Tibial artery (tissue), 4 donors: ENCODE data around the gene IRGM.
"Not testable (repeated sequence)": the region's sequence is repeated elsewhere in the genome, so short reads cannot be mapped to it uniquely, and the experiment has no call there.

ENCODE experiments used
- DNase-seq, 2 donors: peaks; one replicate each; pipeline ENCODE4 v3.0.0-alpha.2; 2019
- H3K27ac ChIP-seq, 2 donors: fragments of 200-600 bp; sonication (generic) in 1 of 2; 1 replicate in 1 of 2; 2 replicates in 1 of 2; pipeline ENCODE4 v1.5.1; 2018 to 2019; ENCODE audit warnings: mild to moderate bottlenecking in 1 of 2
- H3K27me3 ChIP-seq, 2 donors: fragments of 200-600 bp; sonication (generic) in 1 of 2; one replicate each; pipeline versions ENCODE4 v1.5.1 to v1.6.0; 2016 to 2019
- H3K36me3 ChIP-seq, 3 donors: fragments of 200-600 bp; sonication (generic) in 2 of 3; one replicate each; pipeline ENCODE4 v1.5.1; 2016 to 2019; ENCODE audit warnings: mild to moderate bottlenecking in 2 of 3
- H3K4me1 ChIP-seq, 4 donors: fragments of 200-600 bp; sonication (generic) in 2 of 4; 1 replicate in 3 of 4; 2 replicates in 1 of 4; pipeline ENCODE4 v1.5.1; 2016 to 2019
- H3K4me3 ChIP-seq, 2 donors: fragments of 200-600 bp; sonication (generic) in 1 of 2; 1 replicate in 1 of 2; 2 replicates in 1 of 2; pipeline ENCODE4 v1.5.1; 2018 to 2019; ENCODE audit warnings: mild to moderate bottlenecking in 2 of 2
- H3K9me3 ChIP-seq, 3 donors: fragments of 200-600 bp; sonication (generic) in 1 of 3; one replicate each; pipeline ENCODE4 v1.5.1; 2016 to 2019
- intact Hi-C: fragments of 100-400 bp; cut with DNase I; formaldehyde crosslinking; loops from one replicate; pipeline ENCODE4 v1.15.0; 2023; ENCODE audit warnings: low total_unique reads
- TF ChIP-seq, protein P1 (sequence below), 2 experiments: fragments of 200-600 bp in 1 of 2; fragments of 450-650 bp in 1 of 2; IDR thresholded peaks; one replicate each; pipeline ENCODE4 v1.5.1; 2017 to 2019; ENCODE audit warnings: antibody characterized with exemption in 2 of 2, mild to moderate bottlenecking in 1 of 2, moderate library complexity in 1 of 2

IRGM gene, protein sequence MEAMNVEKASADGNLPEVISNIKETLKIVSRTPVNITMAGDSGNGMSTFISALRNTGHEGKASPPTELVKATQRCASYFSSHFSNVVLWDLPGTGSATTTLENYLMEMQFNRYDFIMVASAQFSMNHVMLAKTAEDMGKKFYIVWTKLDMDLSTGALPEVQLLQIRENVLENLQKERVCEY

DNA sequence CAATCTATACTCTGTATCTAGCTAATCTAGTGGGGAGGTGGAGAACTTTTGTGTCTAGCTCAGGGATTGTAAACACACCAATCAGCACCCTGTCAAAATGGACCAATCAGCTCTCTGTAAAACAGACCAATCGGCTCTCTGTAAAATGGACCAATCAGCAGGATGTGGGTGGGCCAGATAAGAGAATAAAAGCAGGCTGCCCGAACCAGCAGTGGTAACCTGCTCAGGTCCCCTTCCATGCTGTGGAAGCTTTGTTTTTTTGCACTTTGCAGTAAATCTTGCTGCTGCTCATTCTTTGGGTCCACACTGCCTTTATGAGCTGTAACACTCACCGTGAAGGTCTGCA, at the start of gene IRGM:
TSS of gene IRGM (plus strand) at position 214 of the 346 bp plus-strand sequence. CDS start 1,603 bp downstream, outside the sequence.
- not testable (repeated sequence) for H3K9me3 ChIP-seq, H3K27me3 ChIP-seq, H3K27ac ChIP-seq, H3K36me3 ChIP-seq, H3K4me3 ChIP-seq, DNase-seq, H3K4me1 ChIP-seq
- intact Hi-C loops = loop anchor here (2.0 kb wide), 1 partner anchor 283 kb away; no protein-coding TSS in a partner anchor

DNA sequence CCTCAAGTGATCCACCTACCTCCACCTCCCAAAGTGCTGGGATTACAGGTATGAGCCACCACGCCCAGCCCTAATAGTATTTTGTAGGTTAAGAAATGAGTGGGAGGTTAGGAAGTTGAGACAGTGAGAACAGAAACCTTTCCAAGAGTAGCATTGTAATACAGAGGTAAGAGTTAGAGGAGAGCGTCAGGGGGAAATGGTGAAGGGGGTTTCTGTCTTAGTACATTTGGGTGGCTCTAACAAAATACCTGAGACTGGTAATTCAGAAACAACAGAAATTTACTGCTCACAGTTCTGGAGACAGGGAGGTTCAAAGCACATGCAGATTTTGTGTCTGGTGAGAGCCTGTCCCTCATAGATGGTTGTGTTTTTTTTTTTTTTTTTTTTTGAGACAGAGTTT, 48.9 kb upstream of the IRGM start:
- TF ChIP-seq, protein P1, sequence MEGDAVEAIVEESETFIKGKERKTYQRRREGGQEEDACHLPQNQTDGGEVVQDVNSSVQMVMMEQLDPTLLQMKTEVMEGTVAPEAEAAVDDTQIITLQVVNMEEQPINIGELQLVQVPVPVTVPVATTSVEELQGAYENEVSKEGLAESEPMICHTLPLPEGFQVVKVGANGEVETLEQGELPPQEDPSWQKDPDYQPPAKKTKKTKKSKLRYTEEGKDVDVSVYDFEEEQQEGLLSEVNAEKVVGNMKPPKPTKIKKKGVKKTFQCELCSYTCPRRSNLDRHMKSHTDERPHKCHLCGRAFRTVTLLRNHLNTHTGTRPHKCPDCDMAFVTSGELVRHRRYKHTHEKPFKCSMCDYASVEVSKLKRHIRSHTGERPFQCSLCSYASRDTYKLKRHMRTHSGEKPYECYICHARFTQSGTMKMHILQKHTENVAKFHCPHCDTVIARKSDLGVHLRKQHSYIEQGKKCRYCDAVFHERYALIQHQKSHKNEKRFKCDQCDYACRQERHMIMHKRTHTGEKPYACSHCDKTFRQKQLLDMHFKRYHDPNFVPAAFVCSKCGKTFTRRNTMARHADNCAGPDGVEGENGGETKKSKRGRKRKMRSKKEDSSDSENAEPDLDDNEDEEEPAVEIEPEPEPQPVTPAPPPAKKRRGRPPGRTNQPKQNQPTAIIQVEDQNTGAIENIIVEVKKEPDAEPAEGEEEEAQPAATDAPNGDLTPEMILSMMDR (IDR thresholded peaks at IDR 0.05) = no peak
- Histone ChIP-seq H3K9me3 (no peaks in the 10 kb centered on the region), H3K4me3 (no peak overlapping the region), H3K27me3 (no peaks in the 10 kb centered on the region), H3K4me1 (peaks cover 0 to 18% (median 0%) of the 10 kb centered on the region in 4 donors), H3K27ac (no peak overlapping the region), H3K36me3 (peaks cover 17 to 20% (median 17%) of the 10 kb centered on the region in 3 donors)
- no peak for DNase-seq
- intact Hi-C loops = no loop called here

DNA sequence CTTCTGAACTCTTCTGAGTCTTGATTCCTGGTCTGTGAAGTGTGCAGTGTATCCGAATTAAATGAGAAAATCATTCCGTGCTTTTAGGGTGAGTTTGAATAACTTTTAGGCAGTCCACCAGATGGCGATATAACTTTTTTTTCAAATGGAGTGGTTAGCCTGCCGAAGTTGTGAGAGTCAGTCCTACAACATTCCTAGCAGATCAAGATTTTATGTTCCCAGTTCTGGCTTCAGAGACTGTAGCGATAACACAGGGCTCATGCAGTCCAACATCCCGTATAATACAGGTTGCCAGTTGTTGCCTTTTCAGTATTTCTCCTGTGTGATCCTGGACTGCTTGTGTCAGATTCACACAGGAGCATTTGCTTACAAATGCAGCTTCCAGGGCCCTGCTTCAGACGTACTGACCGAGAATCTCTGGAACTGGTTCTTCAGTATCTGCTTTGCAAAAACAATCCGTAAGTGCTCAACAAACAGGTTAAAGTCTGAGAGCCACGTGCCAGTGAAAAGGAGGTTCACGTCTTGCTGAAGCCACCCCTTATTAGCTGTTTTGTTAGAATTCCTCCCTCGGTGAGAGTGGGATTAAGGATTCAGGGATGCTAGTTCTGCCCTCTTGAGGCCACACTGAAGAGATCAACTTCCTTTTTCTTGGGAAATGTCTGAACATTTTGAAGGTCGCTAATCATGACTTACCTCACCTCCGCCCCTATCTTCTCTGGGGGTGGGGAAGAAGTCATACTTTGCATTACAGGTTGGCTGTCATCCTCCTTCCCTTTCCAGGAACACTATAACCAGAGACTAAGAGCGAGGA, 45.0 kb upstream of the IRGM start:
- intact Hi-C loops = no loop called here
- no peaks in the 10 kb centered on the region for H3K9me3 ChIP-seq
- peaks cover 0 to 5% (median 0%) of the 10 kb centered on the region in 4 donors for H3K4me1 ChIP-seq
- H3K4me3 ChIP-seq = peak overlapping the region; percentile 39 to 49
- H3K27ac ChIP-seq = peak overlapping the region; percentile 43 to 73
- H3K36me3 ChIP-seq = peaks cover 5 to 6% (median 6%) of the 10 kb centered on the region in 3 donors
- DNase-seq = peak in 1 of 2 donors; percentile 23
- TF ChIP-seq, protein P1 (IDR thresholded peaks at IDR 0.05) = peak; percentile 44 to 60
- no peaks in the 10 kb centered on the region for H3K27me3 ChIP-seq

DNA sequence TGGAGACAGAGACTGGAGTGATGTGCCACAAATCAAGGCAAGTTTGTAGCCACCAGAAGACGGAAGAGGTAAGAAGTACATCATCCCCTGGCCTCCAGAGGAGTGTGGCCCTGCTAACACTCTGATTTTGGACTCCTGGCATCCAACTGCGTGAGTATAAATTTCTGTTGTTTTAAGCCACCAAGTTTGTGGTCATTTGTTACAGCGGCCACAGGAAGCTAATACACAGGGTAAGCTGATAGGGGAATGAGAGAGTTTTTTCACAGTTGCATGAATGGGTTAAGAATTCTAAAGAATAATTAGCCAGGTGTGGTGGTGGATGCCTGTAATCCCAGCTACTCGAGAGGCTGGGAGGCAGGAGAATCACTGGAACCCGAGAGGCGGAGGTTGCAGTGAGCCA, 41.9 kb upstream of the IRGM start:
- no peak overlapping the region for H3K27ac ChIP-seq
- no peaks in the 10 kb centered on the region for H3K27me3 ChIP-seq
- H3K4me3 ChIP-seq = no peak overlapping the region
- TF ChIP-seq, protein P1 (IDR thresholded peaks at IDR 0.05) = no peak
- DNase-seq = no peak
- H3K4me1 ChIP-seq = peaks cover 0 to 5% (median 0%) of the 10 kb centered on the region in 4 donors
- H3K36me3 ChIP-seq = no peaks in the 10 kb centered on the region
- intact Hi-C loops = no loop called here
- no peaks in the 10 kb centered on the region for H3K9me3 ChIP-seq

DNA sequence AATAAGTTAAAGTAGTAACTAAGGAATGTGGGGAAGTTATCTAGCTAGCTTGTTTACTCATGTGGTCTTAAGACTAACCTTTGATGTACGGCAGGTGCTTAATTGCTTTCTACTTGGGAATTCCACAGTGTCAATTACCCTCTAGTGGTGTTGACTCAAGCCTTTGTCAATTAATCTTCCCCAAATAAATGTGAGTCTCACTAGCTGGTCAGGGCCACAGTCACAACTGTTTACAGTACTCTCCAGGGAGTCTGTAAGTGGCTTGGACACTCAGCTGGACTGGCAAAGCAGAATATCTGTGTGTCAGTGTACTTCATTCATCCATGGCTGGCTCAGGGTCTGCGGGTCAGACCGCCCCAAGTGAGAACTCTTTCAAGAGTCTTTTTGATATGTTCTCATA, 37.0 kb upstream of the IRGM start:
- no peaks in the 10 kb centered on the region for H3K4me1 ChIP-seq
- H3K36me3 ChIP-seq = no peaks in the 10 kb centered on the region
- no peak overlapping the region for H3K4me3 ChIP-seq
- intact Hi-C loops = no loop called here
- no peak overlapping the region for H3K27ac ChIP-seq
- no peak for DNase-seq
- no peaks in the 10 kb centered on the region for H3K9me3 ChIP-seq
- no peaks in the 10 kb centered on the region for H3K27me3 ChIP-seq
- TF ChIP-seq, protein P1 (IDR thresholded peaks at IDR 0.05) = no peak

DNA sequence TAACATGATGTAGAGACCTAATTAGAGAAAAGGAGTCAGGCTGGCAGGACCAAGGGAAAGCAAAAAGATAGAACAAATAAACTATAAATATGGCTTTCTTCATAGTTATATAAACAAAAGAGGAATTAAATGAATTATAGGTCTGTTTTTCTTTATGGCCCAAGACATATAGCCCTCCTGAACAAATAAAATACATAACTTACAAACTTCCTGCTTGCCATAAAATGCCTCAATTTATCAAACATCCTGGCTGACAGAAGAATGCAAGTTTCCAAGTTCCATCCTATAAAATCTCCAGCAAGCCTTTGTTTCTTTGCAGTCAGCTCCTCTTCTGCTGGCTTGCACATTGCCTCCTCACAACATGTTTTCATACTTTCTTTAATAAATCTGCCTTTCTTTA, 31.3 kb upstream of the IRGM start:
- TF ChIP-seq, protein P1 (IDR thresholded peaks at IDR 0.05) = no peak
- DNase-seq = no peak

More for the DNA sequence above, 31.3 kb upstream of the IRGM start:
- intact Hi-C loops = no loop called here
- no peaks in the 10 kb centered on the region for H3K27me3 ChIP-seq
- no peaks in the 10 kb centered on the region for H3K36me3 ChIP-seq
- peaks cover 0 to 11% (median 7%) of the 10 kb centered on the region in 3 donors for H3K9me3 ChIP-seq
- H3K27ac ChIP-seq = no peak overlapping the region
- no peak overlapping the region for H3K4me3 ChIP-seq
- no peaks in the 10 kb centered on the region for H3K4me1 ChIP-seq
